ENCODE results near the gene HSD11B1.

Gene HSD11B1

DNA sequence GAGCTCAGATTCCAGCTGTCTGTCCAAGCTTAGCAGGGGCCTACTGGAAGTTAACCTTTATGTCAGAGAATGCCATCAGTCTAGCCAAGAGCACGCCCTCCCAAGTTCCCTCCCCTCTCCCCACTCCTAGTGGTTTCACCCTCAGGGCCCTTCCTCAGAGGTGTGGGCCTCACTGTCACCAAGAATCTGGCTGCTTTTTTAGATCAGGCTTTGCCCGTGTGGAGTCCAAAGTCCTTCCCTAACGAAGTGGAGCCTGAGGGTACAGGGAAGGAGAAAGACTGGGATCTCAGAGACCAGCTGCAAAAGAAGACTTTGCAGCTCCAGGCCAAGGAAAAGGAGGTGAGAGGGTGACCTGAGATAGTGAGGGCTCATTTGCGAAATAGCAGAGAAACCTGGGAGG lies 75.6 kb downstream of the HSD11B1 start:
- in situ Hi-C loops (cut with MboI; ENCODE audit: low sequenced_read_pairs): no loop called here

DNA sequence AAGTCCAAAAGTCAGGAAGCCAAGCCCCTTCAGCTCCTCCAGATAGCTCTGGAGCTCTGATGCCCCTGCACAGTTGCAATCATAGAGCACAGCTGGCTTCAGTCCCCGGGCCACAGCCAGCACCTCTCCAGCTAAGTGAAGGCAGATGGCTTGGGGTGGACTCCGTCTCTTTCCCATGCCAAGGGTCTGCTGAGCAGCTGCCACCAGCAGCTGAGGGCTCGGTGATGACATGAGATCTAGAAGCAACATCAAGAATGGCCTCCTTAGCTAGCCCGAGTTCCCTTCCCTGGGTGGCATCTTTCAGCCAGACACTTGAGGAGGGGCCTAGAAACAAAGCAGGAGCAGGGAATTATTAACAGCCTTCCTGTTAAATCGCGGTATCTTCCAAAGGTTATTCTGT lies 78.7 kb downstream of the HSD11B1 start:
- in situ Hi-C loops (cut with MboI; ENCODE audit: low sequenced_read_pairs): no loop called here
